Neural progenitor cell (in vitro differentiated cells): ENCODE data around the gene CRISPLD2. TPM values are rescaled to one million over a fixed set of nuclear protein-coding genes. Genes with fewer than 3 reads are reported as not detected.

ENCODE experiments used
- DNase-seq: peaks from one replicate; pipeline ENCODE4 v3.0.0-alpha.2; 2016; ENCODE audit warnings: low spot score
- H2AFZ ChIP-seq: fragments of 200-600 bp; sonication (generic); replicated peaks from 2 replicates; pipeline ENCODE4 v1.6.1; 2016; ENCODE audit warnings: antibody characterized with exemption
- H3F3A ChIP-seq: fragments of 200-600 bp; sonication (generic); 2 replicates; pipeline ENCODE4 v1.6.1; 2016; ENCODE audit warnings: antibody characterized with exemption, low read depth
- H3K27ac ChIP-seq: fragments of 200-600 bp; sonication (generic); 2 replicates; pipeline ENCODE4 v1.5.1; 2016; ENCODE audit warnings: mild to moderate bottlenecking
- H3K27me3 ChIP-seq: fragments of 200-600 bp; sonication (generic); 2 replicates; pipeline ENCODE4 v1.6.1; 2016; ENCODE audit warnings: mild to moderate bottlenecking, moderate library complexity
- H3K36me3 ChIP-seq: fragments of 200-600 bp; sonication (generic); 2 replicates; pipeline ENCODE4 v1.5.1; 2016
- H3K4me1 ChIP-seq: fragments of 200-600 bp; sonication (generic); 2 replicates; pipeline ENCODE4 v1.6.1; 2016; ENCODE audit warnings: mixed run types
- H3K4me2 ChIP-seq: fragments of 200-600 bp; sonication (generic); 2 replicates; pipeline ENCODE4 v1.6.1; 2016
- H3K4me3 ChIP-seq: fragments of 200-600 bp; sonication (generic); 2 replicates; pipeline ENCODE4 v1.5.1; 2016
- H3K79me2 ChIP-seq: fragments of 200-600 bp; sonication (generic); 2 replicates; pipeline ENCODE4 v1.6.1; 2016; ENCODE audit warnings: low read depth
- H3K9ac ChIP-seq: fragments of 200-600 bp; sonication (generic); 2 replicates; pipeline ENCODE4 v1.6.1; 2016
- H3K9me3 ChIP-seq: fragments of 200-600 bp; sonication (generic); 2 replicates; pipeline ENCODE4 v1.5.1; 2016; ENCODE audit warnings: low read depth
- H4K20me1 ChIP-seq: fragments of 200-600 bp; sonication (generic); 2 replicates; pipeline ENCODE4 v1.6.1; 2016; ENCODE audit warnings: low read depth
- H3K27ac Mint-ChIP-seq: 3 replicates; pipeline ENCODE4 v1.8.0; 2021; ENCODE audit warnings: mixed read lengths
- H3K27me3 Mint-ChIP-seq: 2 replicates; pipeline ENCODE4 v1.8.0; 2022; ENCODE audit warnings: low read depth, mild to moderate bottlenecking, inconsistent platforms, moderate library complexity, mixed read lengths; ENCODE audit not compliant: insufficient read depth
- H3K36me3 Mint-ChIP-seq: 3 replicates; pipeline ENCODE4 v1.8.0; 2021; ENCODE audit warnings: mixed read lengths
- H3K4me1 Mint-ChIP-seq: 3 replicates; pipeline ENCODE4 v1.8.0; 2021; ENCODE audit warnings: mixed read lengths
- H3K4me3 Mint-ChIP-seq: 3 replicates; pipeline ENCODE4 v1.8.0; 2021; ENCODE audit warnings: mild to moderate bottlenecking, moderate library complexity, mixed read lengths
- H3K9me3 Mint-ChIP-seq: 3 replicates; pipeline ENCODE4 v1.8.0; 2020; ENCODE audit warnings: mixed read lengths
- EZH2 ChIP-seq: fragments of 200-600 bp; sonication (generic); IDR thresholded peaks from 2 replicates; pipeline ENCODE4 v1.6.1; 2017; ENCODE audit warnings: antibody characterized with exemption, mild to moderate bottlenecking, moderate library complexity
- EZH2phosphoT487 ChIP-seq: fragments of 200-600 bp; sonication (generic); IDR thresholded peaks from 2 replicates; pipeline ENCODE4 v1.6.1; 2017; ENCODE audit warnings: antibody characterized with exemption
- total RNA-seq: library from RNA; depleted of rRNA; stranded (reverse); fragments of >200 nt; gene quantifications from 2 replicates; pipeline ENCODE4 v1.2.3, GENCODE V29; 2015; ENCODE audit warnings: low replicate concordance
- TF ChIP-seq, protein P1 (sequence below): fragments of 200-600 bp; sonication (generic); IDR thresholded peaks from 2 replicates; pipeline ENCODE4 v1.5.1; 2017; ENCODE audit warnings: antibody characterized with exemption, mild to moderate bottlenecking

CRISPLD2 gene
- total RNA-seq, 1 donor from 2014 or later, result 0.11 TPM

- Histone ChIP-seq H3K9me3 (no peaks in the 10 kb centered on the region), H3F3A (no peaks in the 10 kb centered on the region), H3K4me3 (no peak overlapping the region), H3K36me3 (no peaks in the 10 kb centered on the region), H3K4me2 (no peak overlapping the region), H4K20me1 (no peaks in the 10 kb centered on the region), H3K9ac (no peak overlapping the region), H3K27ac (no peak overlapping the region), H3K27me3 (no peaks in the 10 kb centered on the region), H3K4me1 (peaks cover 9% of the 10 kb centered on the region), H2AFZ (no peak overlapping the region), H3K79me2 (no peaks in the 10 kb centered on the region)
- Mint-ChIP-seq H3K27me3 (peaks cover 7% of the 10 kb centered on the region), H3K27ac (no peak overlapping the region), H3K4me3 (no peak overlapping the region), H3K9me3 (peaks cover 3% of the 10 kb centered on the region), H3K4me1 (peaks cover 13% of the 10 kb centered on the region), H3K36me3 (peaks cover 2% of the 10 kb centered on the region)
- TF ChIP-seq EZH2 (no peak), EZH2phosphoT487 (no peak)
- TF ChIP-seq, protein P1, sequence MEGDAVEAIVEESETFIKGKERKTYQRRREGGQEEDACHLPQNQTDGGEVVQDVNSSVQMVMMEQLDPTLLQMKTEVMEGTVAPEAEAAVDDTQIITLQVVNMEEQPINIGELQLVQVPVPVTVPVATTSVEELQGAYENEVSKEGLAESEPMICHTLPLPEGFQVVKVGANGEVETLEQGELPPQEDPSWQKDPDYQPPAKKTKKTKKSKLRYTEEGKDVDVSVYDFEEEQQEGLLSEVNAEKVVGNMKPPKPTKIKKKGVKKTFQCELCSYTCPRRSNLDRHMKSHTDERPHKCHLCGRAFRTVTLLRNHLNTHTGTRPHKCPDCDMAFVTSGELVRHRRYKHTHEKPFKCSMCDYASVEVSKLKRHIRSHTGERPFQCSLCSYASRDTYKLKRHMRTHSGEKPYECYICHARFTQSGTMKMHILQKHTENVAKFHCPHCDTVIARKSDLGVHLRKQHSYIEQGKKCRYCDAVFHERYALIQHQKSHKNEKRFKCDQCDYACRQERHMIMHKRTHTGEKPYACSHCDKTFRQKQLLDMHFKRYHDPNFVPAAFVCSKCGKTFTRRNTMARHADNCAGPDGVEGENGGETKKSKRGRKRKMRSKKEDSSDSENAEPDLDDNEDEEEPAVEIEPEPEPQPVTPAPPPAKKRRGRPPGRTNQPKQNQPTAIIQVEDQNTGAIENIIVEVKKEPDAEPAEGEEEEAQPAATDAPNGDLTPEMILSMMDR, result no peak
- DNase-seq, result no peak
Measured at GRCh38 chr16:84893849-84894599, 74.2 kb downstream of the CRISPLD2 start.

DNA sequence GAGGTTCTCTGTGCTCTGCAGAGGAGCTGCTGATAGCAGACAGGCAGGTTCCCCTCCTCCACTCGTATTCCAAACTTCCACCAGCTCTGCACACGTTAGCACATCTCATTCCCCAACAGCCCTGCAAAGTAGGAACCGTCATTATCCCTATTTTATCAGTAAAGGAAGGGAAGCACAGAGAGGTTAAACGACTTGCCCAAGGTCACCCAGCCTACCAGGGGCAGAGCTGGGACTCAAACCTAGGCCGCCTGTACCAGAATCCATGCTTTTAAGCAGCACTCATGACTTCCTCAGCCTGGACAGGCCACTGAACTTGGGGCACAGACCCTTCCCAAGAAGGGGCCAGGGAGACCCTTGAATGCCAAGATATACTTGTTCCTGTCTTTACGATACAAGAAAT lies 75.2 kb downstream of the CRISPLD2 start:
- Histone ChIP-seq H3K4me1 (peaks cover 9% of the 10 kb centered on the region), H3K4me3 (no peak overlapping the region), H3K27ac (no peak overlapping the region), H3K79me2 (no peaks in the 10 kb centered on the region), H3F3A (no peaks in the 10 kb centered on the region), H3K4me2 (no peak overlapping the region), H3K36me3 (no peaks in the 10 kb centered on the region), H3K9me3 (no peaks in the 10 kb centered on the region), H4K20me1 (no peaks in the 10 kb centered on the region), H3K27me3 (no peaks in the 10 kb centered on the region), H3K9ac (no peak overlapping the region), H2AFZ (no peak overlapping the region)
- TF ChIP-seq EZH2 (no peak), EZH2phosphoT487 (no peak)
- TF ChIP-seq, protein P1, result no peak
- Mint-ChIP-seq H3K36me3 (peaks cover 2% of the 10 kb centered on the region), H3K9me3 (peaks cover 3% of the 10 kb centered on the region), H3K27ac (no peak overlapping the region), H3K4me1 (peaks cover 13% of the 10 kb centered on the region), H3K27me3 (peaks cover 7% of the 10 kb centered on the region), H3K4me3 (no peak overlapping the region)
- no peak for DNase-seq

DNA sequence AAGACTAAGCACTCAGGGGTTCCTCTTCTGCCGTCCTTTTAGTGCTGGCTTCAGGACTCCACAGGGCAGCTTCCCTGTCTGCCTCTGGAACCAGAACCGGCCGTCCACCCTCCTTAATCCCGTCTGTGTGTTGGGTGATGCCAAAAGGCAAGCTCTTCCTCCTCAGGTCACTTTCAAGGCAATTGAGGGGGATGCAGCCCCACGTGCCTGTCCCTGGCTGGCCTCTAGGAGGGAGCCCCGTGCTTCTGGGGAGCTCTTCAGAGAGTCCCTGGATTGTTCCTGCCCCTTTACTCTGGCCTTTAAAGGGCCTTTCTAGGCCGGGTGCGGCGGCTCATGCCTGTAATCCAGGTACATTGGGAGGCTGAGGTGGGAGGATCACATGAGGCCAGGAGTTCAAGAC lies 77.1 kb downstream of the CRISPLD2 start:
- Mint-ChIP-seq H3K4me3 (no peak overlapping the region), H3K27me3 (peaks cover 7% of the 10 kb centered on the region), H3K9me3 (peaks cover 3% of the 10 kb centered on the region), H3K36me3 (peaks cover 2% of the 10 kb centered on the region), H3K4me1 (peaks cover 8% of the 10 kb centered on the region), H3K27ac (no peak overlapping the region)
- Histone ChIP-seq H3K27me3 (no peaks in the 10 kb centered on the region), H3K79me2 (no peaks in the 10 kb centered on the region), H3K36me3 (no peaks in the 10 kb centered on the region), H4K20me1 (no peaks in the 10 kb centered on the region), H3K9ac (no peak overlapping the region), H2AFZ (no peak overlapping the region), H3K9me3 (no peaks in the 10 kb centered on the region), H3K4me3 (no peak overlapping the region), H3K27ac (no peak overlapping the region), H3F3A (no peaks in the 10 kb centered on the region), H3K4me1 (peaks cover under 1% of the 10 kb centered on the region), H3K4me2 (no peak overlapping the region)
- no peak for DNase-seq
- TF ChIP-seq EZH2phosphoT487 (no peak), EZH2 (no peak)
- TF ChIP-seq, protein P1, result no peak
